Body of pancreas (tissue), 4 donors: Measurements from ENCODE around the gene SLC34A1. TPM values are rescaled to one million over a fixed set of nuclear protein-coding genes. Genes with fewer than 3 reads are reported as not detected.

Experiments
- ATAC-seq: fragments of 150-250 bp; one replicate; pipeline ENCODE4 v1.9.1; 2016
- DNase-seq, 4 donors: peaks; one replicate each; pipeline ENCODE4 v3.0.0-alpha.2; 2019
- H3K27ac ChIP-seq, 4 donors: fragments of 200-600 bp; sonication (generic); 1 replicate in 3 of 4; 2 replicates in 1 of 4; pipeline versions ENCODE4 v1.5.1 to v1.6.1; 2016 to 2019; ENCODE audit warnings: mild to moderate bottlenecking in 1 of 4, mixed read lengths in 1 of 4, moderate library complexity in 1 of 4
- H3K27me3 ChIP-seq, 2 donors: fragments of 200-600 bp; sonication (generic); one replicate each; pipeline ENCODE4 v1.6.0; 2016; ENCODE audit warnings: mild to moderate bottlenecking in 1 of 2
- H3K36me3 ChIP-seq, 2 donors: fragments of 200-600 bp; sonication (generic); replicated peaks in 1 of 2; 2 replicates each; pipeline ENCODE4 v1.5.1; 2016; ENCODE audit warnings: low read depth in 2 of 2; ENCODE audit not compliant: insufficient read depth in 1 of 2
- H3K4me1 ChIP-seq: fragments of 200-600 bp; sonication (generic); one replicate; pipeline ENCODE4 v1.6.0; 2016
- H3K4me3 ChIP-seq, 2 donors: fragments of 200-600 bp; sonication (generic); 1 replicate in 1 of 2; 2 replicates in 1 of 2; pipeline ENCODE4 v1.5.1; 2016 to 2019
- H3K9me3 ChIP-seq, 3 donors: fragments of 200-600 bp; sonication (generic); 1 replicate in 2 of 3; 2 replicates in 1 of 3; pipeline ENCODE4 v1.5.1; 2016
- CTCF ChIP-seq, 7 experiments: fragments of 450-650 bp in 4 of 7; fragments of 200-600 bp in 3 of 7; sonication (generic) in 3 of 7; IDR thresholded peaks; one replicate each; pipeline ENCODE4 v1.5.1; 2016 to 2019; ENCODE audit warnings: antibody characterized with exemption in 7 of 7
- POLR2A ChIP-seq, 3 donors: fragments of 450-650 bp; IDR thresholded peaks; one replicate each; pipeline ENCODE4 v1.6.1; 2016; ENCODE audit warnings: antibody characterized with exemption in 3 of 3, mild to moderate bottlenecking in 2 of 3
- WGBS, 2 donors: methylation state at CpG; one replicate each; pipeline ENCODE4 v1.1.5; 2017; 5-methylcytosine and 5-hydroxymethylcytosine counted together
- intact Hi-C: fragments of 100-400 bp; cut with DNase I; formaldehyde crosslinking; loops from one replicate; pipeline ENCODE4 v1.15.1; 2023
- total RNA-seq, 2 donors: library from RNA; depleted of rRNA; stranded (reverse); fragments of >200 nt; gene quantifications; one replicate each; pipeline ENCODE4 v1.1.0, GENCODE V29; 2016

Gene SLC34A1
- total RNA-seq, 2 donors from 2014 or later: not detected

- H3K4me3 ChIP-seq: no peak overlapping the region
- ATAC-seq: no peak
- H3K4me1 ChIP-seq: peaks cover 17% of the 10 kb centered on the region
- intact Hi-C loops: no loop called here
- H3K36me3 ChIP-seq: peaks cover 0 to 20% of the 10 kb centered on the region in 2 donors
- no peaks in the 10 kb centered on the region for H3K27me3 ChIP-seq
- 75 to 80% methylated on average over 7 of the region's 7 CpGs for WGBS, 2 donors
- H3K9me3 ChIP-seq: no peaks in the 10 kb centered on the region
- DNase-seq: no peak
- H3K27ac ChIP-seq: no peak overlapping the region
- TF ChIP-seq CTCF (IDR thresholded peaks at IDR 0.05) (no peak), POLR2A (IDR thresholded peaks at IDR 0.05) (no peak)
Measured at GRCh38 chr5:177430972-177431316, 46.7 kb downstream of the SLC34A1 start.

GRCh38 chr5:177431317-177432142 is 47.3 kb downstream of the SLC34A1 start:
- ATAC-seq: no peak

GRCh38 chr5:177432143-177432838 is 48.1 kb downstream of the SLC34A1 start:
- WGBS, 2 donors: 78 to 87% methylated on average over 12 to 17 of the region's 18 CpGs
- no peak for ATAC-seq
- H3K36me3 ChIP-seq: peaks cover 0 to 25% of the 10 kb centered on the region in 2 donors
- H3K4me3 ChIP-seq: no peak overlapping the region
- no peaks in the 10 kb centered on the region for H3K27me3 ChIP-seq
- H3K9me3 ChIP-seq: no peaks in the 10 kb centered on the region
- no peak for DNase-seq
- peaks cover 12% of the 10 kb centered on the region for H3K4me1 ChIP-seq
- TF ChIP-seq CTCF (IDR thresholded peaks at IDR 0.05): no peak
- H3K27ac ChIP-seq: no peak overlapping the region
- intact Hi-C loops: no loop called here

More at GRCh38 chr5:177431317-177432142, 47.3 kb downstream of the SLC34A1 start:
- peaks cover 0 to 25% of the 10 kb centered on the region in 2 donors for H3K36me3 ChIP-seq
- intact Hi-C loops: no loop called here
- H3K9me3 ChIP-seq: no peaks in the 10 kb centered on the region
- no peak for TF ChIP-seq CTCF (IDR thresholded peaks at IDR 0.05)
- TF ChIP-seq POLR2A (IDR thresholded peaks at IDR 0.05): no peak
- H3K4me1 ChIP-seq: peaks cover 17% of the 10 kb centered on the region
- no peak overlapping the region for H3K4me3 ChIP-seq
- 68 to 96% methylated on average over 12 to 20 of the region's 29 CpGs for WGBS, 2 donors
- H3K27ac ChIP-seq: no peak overlapping the region
- no peak for DNase-seq
- H3K27me3 ChIP-seq: no peaks in the 10 kb centered on the region

- H3K27ac ChIP-seq: no peak overlapping the region
- no peaks in the 10 kb centered on the region for H3K9me3 ChIP-seq
- no peak for DNase-seq
- 86 to 95% methylated on average over 16 to 24 of the region's 25 CpGs for WGBS, 2 donors
- peaks cover 4% of the 10 kb centered on the region for H3K4me1 ChIP-seq
- H3K27me3 ChIP-seq: no peaks in the 10 kb centered on the region
- ATAC-seq: no peak
- H3K4me3 ChIP-seq: no peak overlapping the region
- no peak for TF ChIP-seq CTCF (IDR thresholded peaks at IDR 0.05)
- no peak for TF ChIP-seq POLR2A (IDR thresholded peaks at IDR 0.05)
- intact Hi-C loops: no loop called here
- peaks cover 0 to 27% of the 10 kb centered on the region in 2 donors for H3K36me3 ChIP-seq
Measured at GRCh38 chr5:177432839-177433657, 48.8 kb downstream of the SLC34A1 start.
